HG03066 (cell line): Measurements from ENCODE around the gene RWDD3.

Source experiments
- ATAC-seq: cut with Tn5 transposase; IDR thresholded peaks from one replicate; pipeline ENCODE4 v1.9.1; 2021; ENCODE audit warnings: low read depth; ENCODE audit not compliant: unreplicated experiment

The RWDD3 gene

DNA sequence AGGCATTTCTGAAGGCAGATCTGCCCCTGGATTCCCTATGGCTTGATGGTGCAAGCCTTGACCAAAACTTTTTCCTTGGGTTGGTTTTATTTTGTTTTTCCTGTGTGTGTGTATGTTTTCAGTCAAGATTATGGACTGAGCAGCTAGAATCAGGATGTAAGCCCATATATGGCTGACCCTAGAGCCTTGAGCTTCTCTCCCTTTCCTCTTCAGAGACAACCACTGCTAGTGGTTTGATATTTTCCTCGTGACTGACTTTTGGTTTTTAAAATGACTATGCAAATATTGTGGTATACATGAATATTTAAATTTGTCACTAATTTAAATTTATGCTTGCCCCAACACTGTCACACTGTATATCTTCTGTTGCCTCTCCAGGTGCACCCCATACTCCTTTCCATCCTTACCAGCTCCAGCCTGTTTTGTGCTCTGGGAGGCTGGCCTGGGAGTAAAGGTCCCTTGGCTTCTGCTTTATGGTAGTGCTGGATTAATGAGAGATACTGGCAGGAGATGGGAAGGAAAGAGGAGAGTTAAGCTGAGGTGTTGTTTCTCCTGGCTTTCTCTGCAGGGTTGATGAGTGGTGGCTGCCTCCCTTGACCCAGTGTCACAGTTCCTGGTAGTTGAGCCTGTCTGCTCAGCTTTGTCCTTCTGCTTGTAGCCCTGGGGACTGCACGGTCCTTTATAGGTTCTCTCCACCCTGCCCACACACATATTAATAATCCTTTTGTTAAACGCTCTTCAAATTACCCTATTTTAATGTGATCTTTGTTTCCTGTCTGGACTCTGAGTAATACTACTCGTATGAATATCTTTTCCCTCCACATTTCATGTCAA, 44.4 kb downstream of the RWDD3 start:
- peak; percentile 69 for ATAC-seq

DNA sequence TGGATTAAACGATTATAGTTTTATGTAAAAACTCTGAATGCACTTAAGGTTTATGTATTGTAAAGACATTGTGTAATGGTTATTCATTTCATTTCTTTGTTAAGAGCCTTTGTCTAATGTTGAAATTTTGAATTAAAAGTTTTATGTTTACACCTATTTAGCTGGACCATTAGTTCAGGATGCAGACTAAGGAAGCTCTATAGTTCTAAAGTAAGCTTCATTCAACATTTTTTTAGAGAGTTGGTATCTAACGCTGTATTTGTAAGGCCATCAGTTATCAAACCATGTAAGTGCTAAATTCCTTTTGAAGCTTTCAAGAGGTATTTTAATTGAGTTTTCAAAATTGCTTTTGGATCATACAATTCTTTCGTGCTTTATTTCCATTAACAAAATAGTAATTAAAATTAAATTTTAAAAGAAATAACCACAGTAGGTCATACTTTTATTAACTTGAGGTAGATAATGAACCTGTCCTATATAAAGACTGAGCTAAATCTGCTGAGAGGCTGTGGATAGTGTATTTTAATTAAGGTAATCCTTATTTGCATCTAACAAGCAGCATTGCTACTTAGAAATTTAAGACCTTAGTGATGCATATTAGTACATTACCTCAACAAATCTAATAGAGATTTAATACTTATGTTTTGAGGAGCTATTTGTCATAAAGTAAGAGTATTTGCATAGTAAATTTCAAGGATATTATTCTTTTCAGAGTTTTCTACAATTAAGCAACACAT, 47.9 kb downstream of the RWDD3 start:
- ATAC-seq: no peak

DNA sequence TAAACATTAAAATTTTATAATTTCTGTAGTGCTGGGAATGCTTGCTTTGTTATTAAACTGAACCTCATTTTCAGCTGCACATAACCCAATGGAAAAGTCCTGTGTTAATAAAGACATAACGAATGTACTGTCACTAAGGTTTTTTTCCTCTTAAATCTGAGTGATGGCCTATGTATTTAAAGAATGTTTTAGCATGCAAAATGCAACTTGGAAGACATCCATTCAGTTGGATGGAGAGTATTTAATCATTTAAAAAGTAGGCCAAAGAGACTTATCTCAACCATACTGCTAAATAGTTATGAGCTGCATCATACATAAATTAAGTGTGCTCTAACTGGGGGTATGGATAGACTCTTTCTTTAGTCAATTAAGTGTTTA, 48.5 kb downstream of the RWDD3 start:
- ATAC-seq: no peak

DNA sequence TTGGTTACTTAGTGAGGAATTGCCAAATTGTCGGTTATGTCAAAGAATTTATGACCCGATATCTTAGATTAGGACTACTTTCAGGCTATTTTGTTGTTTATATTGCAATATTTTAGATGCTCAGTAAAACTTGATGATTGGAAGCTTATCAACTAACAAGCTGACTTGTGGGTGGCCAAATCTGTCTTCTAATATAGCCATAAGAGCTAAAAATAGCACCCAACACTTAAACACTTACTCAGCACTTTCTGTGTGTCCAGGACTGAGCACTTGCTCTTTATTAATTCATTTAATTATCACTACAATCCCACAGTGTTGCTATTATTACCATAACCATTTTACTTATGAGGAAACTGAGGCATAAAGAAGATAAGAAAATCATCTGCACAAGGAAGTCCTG, 50.4 kb downstream of the RWDD3 start:
- ATAC-seq: no peak

DNA sequence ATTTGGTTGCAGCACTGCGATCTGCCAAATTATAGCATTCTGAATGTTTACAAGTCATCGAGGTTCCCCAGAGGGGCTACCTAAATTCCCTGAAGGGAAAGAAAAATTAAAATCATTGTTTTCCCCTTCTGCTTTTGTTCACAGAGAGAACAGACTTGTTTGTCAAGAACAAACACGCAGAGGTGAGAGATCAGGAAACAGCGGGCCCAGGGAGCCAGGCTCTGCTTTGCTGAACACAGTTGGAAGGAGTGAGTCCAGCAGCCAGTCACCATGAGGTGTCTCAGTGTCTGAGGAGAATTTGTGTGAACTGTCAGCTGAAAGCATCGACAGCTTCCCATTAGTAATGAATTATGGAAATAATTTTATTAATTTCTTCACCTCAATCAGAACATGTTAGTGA, 52.5 kb downstream of the RWDD3 start:
- no peak for ATAC-seq

DNA sequence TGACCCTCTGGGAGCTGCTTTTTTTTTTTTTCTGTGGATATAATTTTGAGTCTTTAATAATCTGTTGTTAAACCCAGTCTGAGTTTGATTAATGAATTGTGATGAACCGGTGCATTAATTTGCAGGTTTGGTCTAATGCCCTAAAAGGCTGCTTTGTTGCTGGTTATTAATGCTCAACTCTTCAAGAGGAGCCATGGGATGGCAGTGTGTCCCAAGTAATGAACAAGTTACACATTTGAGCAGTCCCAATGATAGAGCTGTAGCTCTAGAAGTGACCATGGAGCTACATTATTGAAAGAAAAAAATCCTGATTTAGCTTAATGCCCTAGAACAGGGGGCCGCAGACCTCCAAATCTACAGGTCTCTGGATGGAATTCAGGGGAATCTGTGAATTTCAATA, 53.1 kb downstream of the RWDD3 start:
- no peak for ATAC-seq

DNA sequence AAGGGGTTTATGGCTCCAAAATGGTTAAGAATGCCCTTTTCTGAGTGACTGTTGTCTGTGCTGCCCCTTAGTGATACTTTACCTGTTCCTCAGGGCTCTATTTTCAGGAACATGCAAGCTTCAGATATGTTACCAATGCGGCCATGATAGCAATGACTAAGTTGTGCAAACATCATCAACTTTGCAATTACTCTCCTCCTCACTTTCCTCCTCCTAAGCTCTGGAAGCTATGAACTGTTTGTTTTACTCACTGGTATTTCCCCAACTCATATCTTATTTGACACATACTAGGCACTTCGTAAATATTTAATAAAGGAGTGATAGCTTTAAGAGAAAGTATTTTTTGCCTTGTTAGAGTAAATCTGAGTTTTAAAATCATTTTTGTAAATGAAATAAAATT, 53.8 kb downstream of the RWDD3 start:
- no peak for ATAC-seq
